ENCODE results near the gene NCLN.

NCLN gene

GRCh38 chr19:3188627-3189596 is 3.2 kb downstream of the NCLN start:
- peaks cover 25% of the 10 kb centered on the region for H3K4me1 ChIP-seq (ENCODE audit: insufficient read depth, low read length, severe bottlenecking)

GRCh38 chr19:3189702-3190469 is 4.2 kb downstream of the NCLN start:
- no peak overlapping the region for H3K4me2 ChIP-seq (ENCODE audit: low read length)
- no peak overlapping the region for H3K27ac ChIP-seq (ENCODE audit: low read depth, low read length, poor library complexity, severe bottlenecking)
- no peak overlapping the region for H2AFZ ChIP-seq (ENCODE audit: low read length)

More at GRCh38 chr19:3188627-3189596, 3.2 kb downstream of the NCLN start:
- no peak overlapping the region for H3K4me2 ChIP-seq (ENCODE audit: low read length)
- H3K27ac ChIP-seq (ENCODE audit: low read depth, low read length, poor library complexity, severe bottlenecking) = no peak overlapping the region
- H2AFZ ChIP-seq (ENCODE audit: low read length) = no peak overlapping the region
- no peaks in the 10 kb centered on the region for H4K20me1 ChIP-seq (ENCODE audit: insufficient read depth, low read length)
- peaks cover 36% of the 10 kb centered on the region for H3K79me2 ChIP-seq (ENCODE audit: insufficient read depth, low read length)
- no peaks in the 10 kb centered on the region for H3K27me3 ChIP-seq (ENCODE audit: insufficient read depth, low read length)
- H3K9ac ChIP-seq (ENCODE audit: low read length) = no peak overlapping the region
- no peak for TF ChIP-seq EZH2 (IDR thresholded peaks at IDR 0.05; ENCODE audit: borderline replicate concordance, low read length)
- peaks cover 25% of the 10 kb centered on the region for H3K36me3 ChIP-seq (ENCODE audit: insufficient read depth, low read length)
- no peak overlapping the region for H3K4me3 ChIP-seq (ENCODE audit: low read depth, low read length, poor library complexity, severe bottlenecking)
- no peaks in the 10 kb centered on the region for H3K9me3 ChIP-seq (ENCODE audit: low read length)
- no peaks in the 10 kb centered on the region for H3K9me2 ChIP-seq (ENCODE audit: low read depth, low read length)
- no peaks in the 10 kb centered on the region for H3F3A ChIP-seq (ENCODE audit: insufficient read depth, low read length)

GRCh38 chr19:3190470-3190770 is 4.7 kb downstream of the NCLN start:
- no peaks in the 10 kb centered on the region for H4K20me1 ChIP-seq (ENCODE audit: insufficient read depth, low read length)
- no peaks in the 10 kb centered on the region for H3K9me2 ChIP-seq (ENCODE audit: low read depth, low read length)
- peaks cover 17% of the 10 kb centered on the region for H3K4me1 ChIP-seq (ENCODE audit: insufficient read depth, low read length, severe bottlenecking)

More at GRCh38 chr19:3189702-3190469, 4.2 kb downstream of the NCLN start:
- Histone ChIP-seq H4K20me1 (ENCODE audit: insufficient read depth, low read length) (no peaks in the 10 kb centered on the region), H3K9ac (ENCODE audit: low read length) (no peak overlapping the region), H3K9me3 (ENCODE audit: low read length) (no peaks in the 10 kb centered on the region), H3K9me2 (ENCODE audit: low read depth, low read length) (no peaks in the 10 kb centered on the region), H3K4me1 (ENCODE audit: insufficient read depth, low read length, severe bottlenecking) (peaks cover 18% of the 10 kb centered on the region), H3K4me3 (ENCODE audit: low read depth, low read length, poor library complexity, severe bottlenecking) (no peak overlapping the region), H3F3A (ENCODE audit: insufficient read depth, low read length) (no peaks in the 10 kb centered on the region), H3K36me3 (ENCODE audit: insufficient read depth, low read length) (peaks cover 33% of the 10 kb centered on the region), H3K79me2 (ENCODE audit: insufficient read depth, low read length) (peaks cover 36% of the 10 kb centered on the region), H3K27me3 (ENCODE audit: insufficient read depth, low read length) (no peaks in the 10 kb centered on the region)
- no peak for TF ChIP-seq EZH2 (IDR thresholded peaks at IDR 0.05; ENCODE audit: borderline replicate concordance, low read length)
- TF ChIP-seq CTCF (IDR thresholded peaks at IDR 0.05; ENCODE audit: low read length) = no peak

More at GRCh38 chr19:3190470-3190770, 4.7 kb downstream of the NCLN start:
- Histone ChIP-seq H3F3A (ENCODE audit: insufficient read depth, low read length) (no peaks in the 10 kb centered on the region), H3K36me3 (ENCODE audit: insufficient read depth, low read length) (peaks cover 33% of the 10 kb centered on the region), H3K4me2 (ENCODE audit: low read length) (no peak overlapping the region), H3K4me3 (ENCODE audit: low read depth, low read length, poor library complexity, severe bottlenecking) (no peak overlapping the region), H3K9ac (ENCODE audit: low read length) (no peak overlapping the region), H3K27me3 (ENCODE audit: insufficient read depth, low read length) (no peaks in the 10 kb centered on the region), H3K27ac (ENCODE audit: low read depth, low read length, poor library complexity, severe bottlenecking) (no peak overlapping the region), H2AFZ (ENCODE audit: low read length) (no peak overlapping the region), H3K9me3 (ENCODE audit: low read length) (no peaks in the 10 kb centered on the region), H3K79me2 (ENCODE audit: insufficient read depth, low read length) (peaks cover 36% of the 10 kb centered on the region)
- TF ChIP-seq EZH2 (IDR thresholded peaks at IDR 0.05; ENCODE audit: borderline replicate concordance, low read length) (no peak), CTCF (IDR thresholded peaks at IDR 0.05; ENCODE audit: low read length) (no peak)
